Effector memory CD4-positive, alpha-beta T cell (primary cell): Measurements from ENCODE around the gene ZDHHC19.

Source experiments
- DNase-seq, 3 donors: peaks; one replicate each; pipeline ENCODE4 v3.0.0-alpha.2; 2020
- H3K27ac ChIP-seq: 2 replicates; pipeline ENCODE4 v1.7.0; 2013; ENCODE audit warnings: mild to moderate bottlenecking, low read length, moderate library complexity; ENCODE audit not compliant: insufficient read depth, poor library complexity, severe bottlenecking
- H3K27me3 ChIP-seq: replicated peaks from 2 replicates; pipeline ENCODE4 v1.7.0; 2013; ENCODE audit warnings: mild to moderate bottlenecking, low read length; ENCODE audit not compliant: insufficient read depth, control insufficient read depth, poor library complexity, severe bottlenecking
- H3K36me3 ChIP-seq: 2 replicates; pipeline ENCODE4 v1.7.0; 2013; ENCODE audit warnings: mild to moderate bottlenecking, low read length, moderate library complexity; ENCODE audit not compliant: control insufficient read depth, insufficient read depth
- H3K4me1 ChIP-seq: 2 replicates; pipeline ENCODE4 v1.7.0; 2013; ENCODE audit warnings: low read length, mild to moderate bottlenecking; ENCODE audit not compliant: control insufficient read depth, insufficient read depth, poor library complexity, severe bottlenecking
- H3K4me3 ChIP-seq: 2 replicates; pipeline ENCODE4 v1.7.0; 2013; ENCODE audit warnings: low read length, low read depth, mild to moderate bottlenecking; ENCODE audit not compliant: insufficient read depth, poor library complexity, severe bottlenecking
- H3K9me3 ChIP-seq: 2 replicates; pipeline ENCODE4 v1.7.0; 2013; ENCODE audit warnings: mild to moderate bottlenecking, low read length, moderate library complexity; ENCODE audit not compliant: control insufficient read depth

The ZDHHC19 gene

GRCh38 chr3:196238612-196239560 lies 27.7 kb upstream of the ZDHHC19 start:
- Histone ChIP-seq H3K36me3 (peaks cover 52% of the 10 kb centered on the region), H3K27me3 (no peaks in the 10 kb centered on the region), H3K4me3 (no peak overlapping the region), H3K4me1 (no peaks in the 10 kb centered on the region), H3K9me3 (no peaks in the 10 kb centered on the region), H3K27ac (no peak overlapping the region)
- no peak for DNase-seq

DNA sequence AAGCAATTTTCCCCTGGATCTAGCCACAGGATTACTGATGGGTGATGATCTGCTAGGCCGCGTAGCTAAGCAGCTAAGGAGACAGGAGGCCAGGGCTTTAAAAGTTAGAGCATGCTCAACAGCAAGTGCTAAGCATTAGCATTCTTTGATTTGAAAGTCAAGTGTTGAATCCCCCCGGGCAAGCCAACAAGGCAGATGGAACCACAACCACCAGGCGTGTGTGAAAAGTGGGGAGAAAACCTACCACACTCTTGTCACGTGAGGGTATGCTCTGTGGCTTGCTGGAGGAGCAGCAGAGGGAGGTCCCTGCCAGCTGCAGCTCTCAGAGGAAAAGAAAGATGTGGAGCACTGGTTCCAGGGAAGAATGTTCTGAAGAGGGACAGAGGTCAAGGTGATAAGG lies 26.0 kb upstream of the ZDHHC19 start:
- Histone ChIP-seq H3K4me1 (no peaks in the 10 kb centered on the region), H3K36me3 (peaks cover 45% of the 10 kb centered on the region), H3K27me3 (no peaks in the 10 kb centered on the region), H3K9me3 (no peaks in the 10 kb centered on the region), H3K27ac (no peak overlapping the region), H3K4me3 (no peak overlapping the region)
- DNase-seq, result no peak

DNA sequence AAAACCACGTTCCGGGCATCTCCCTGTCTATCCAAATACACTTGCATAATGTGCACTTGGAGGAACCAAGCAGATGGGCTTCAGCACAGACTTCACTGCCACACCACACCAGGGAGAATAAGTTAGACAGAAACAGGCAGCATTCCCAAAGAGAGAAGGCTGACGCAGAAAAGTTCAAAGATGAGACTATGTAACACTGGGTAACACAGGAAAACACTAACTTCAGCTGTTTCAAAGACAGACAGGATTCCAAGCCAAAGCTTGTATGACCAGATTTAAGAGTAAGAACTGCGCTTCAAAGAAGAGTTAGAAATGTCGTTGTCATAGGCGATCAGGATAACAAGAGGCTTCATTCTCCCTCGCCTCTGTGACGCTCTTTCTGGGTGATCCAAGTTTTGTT lies 25.0 kb upstream of the ZDHHC19 start:
- H3K36me3 ChIP-seq, result peaks cover 35% of the 10 kb centered on the region
- DNase-seq, result no peak

DNA sequence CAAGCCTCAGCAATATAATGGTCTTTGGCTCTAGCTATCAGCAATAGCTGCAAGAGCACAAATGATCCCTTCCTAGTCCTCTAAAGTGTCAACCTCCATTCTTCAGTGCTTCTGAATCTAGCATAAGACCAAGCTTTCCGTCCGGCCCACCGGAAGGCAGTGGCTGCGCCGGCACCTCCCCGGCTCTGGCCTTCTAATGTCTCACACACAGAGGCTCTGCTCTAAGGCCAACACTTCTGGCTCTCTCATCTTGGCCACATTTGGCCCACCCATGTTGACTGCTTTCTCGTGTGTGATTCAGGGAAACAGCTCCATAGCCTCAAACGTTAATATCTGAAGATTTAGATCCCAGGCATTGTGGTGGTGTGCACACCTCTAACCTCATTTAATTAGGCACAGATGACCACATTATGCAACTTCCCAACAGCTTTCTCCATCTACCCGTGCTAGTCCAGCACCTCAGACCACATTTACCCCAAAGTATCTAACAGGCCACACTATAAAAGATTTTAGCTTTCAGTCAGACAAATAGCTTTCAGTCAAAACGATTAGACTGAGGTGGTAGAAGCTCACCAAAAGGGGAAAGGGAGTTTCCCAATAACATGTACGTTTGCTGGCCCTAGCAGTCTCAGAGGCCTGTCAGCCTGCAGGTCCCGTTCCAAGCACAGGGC lies 24.4 kb upstream of the ZDHHC19 start:
- H3K36me3 ChIP-seq, result peaks cover 32% of the 10 kb centered on the region
- no peaks in the 10 kb centered on the region for H3K9me3 ChIP-seq

More for the DNA sequence above, 25.0 kb upstream of the ZDHHC19 start:
- Histone ChIP-seq H3K27ac (no peak overlapping the region), H3K9me3 (no peaks in the 10 kb centered on the region), H3K4me1 (no peaks in the 10 kb centered on the region), H3K27me3 (no peaks in the 10 kb centered on the region), H3K4me3 (no peak overlapping the region)

DNA sequence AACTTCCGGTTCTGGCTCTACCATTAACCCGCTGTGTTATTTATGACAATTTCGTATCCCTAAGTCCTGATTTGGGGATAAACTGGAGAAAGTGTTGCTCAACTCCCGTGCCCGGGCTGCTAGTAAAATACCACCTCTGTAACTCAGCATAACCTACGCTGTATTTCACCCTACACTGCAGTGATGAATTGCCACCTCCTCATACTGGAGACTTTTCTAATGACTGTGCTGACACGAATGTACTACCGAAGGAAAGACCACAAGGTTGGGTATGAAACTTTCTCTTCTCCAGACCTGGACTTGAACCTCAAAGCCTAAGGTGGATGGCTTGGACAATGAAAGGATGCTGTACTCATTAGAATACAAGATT lies 21.7 kb upstream of the ZDHHC19 start:
- Histone ChIP-seq H3K27ac (no peak overlapping the region), H3K4me1 (no peaks in the 10 kb centered on the region), H3K4me3 (no peak overlapping the region), H3K36me3 (peaks cover 8% of the 10 kb centered on the region), H3K9me3 (no peaks in the 10 kb centered on the region), H3K27me3 (no peaks in the 10 kb centered on the region)
- no peak for DNase-seq

More for the DNA sequence above, 24.4 kb upstream of the ZDHHC19 start:
- DNase-seq, result no peak
- no peak overlapping the region for H3K27ac ChIP-seq
- no peaks in the 10 kb centered on the region for H3K27me3 ChIP-seq
- H3K4me3 ChIP-seq, result no peak overlapping the region
- no peaks in the 10 kb centered on the region for H3K4me1 ChIP-seq

DNA sequence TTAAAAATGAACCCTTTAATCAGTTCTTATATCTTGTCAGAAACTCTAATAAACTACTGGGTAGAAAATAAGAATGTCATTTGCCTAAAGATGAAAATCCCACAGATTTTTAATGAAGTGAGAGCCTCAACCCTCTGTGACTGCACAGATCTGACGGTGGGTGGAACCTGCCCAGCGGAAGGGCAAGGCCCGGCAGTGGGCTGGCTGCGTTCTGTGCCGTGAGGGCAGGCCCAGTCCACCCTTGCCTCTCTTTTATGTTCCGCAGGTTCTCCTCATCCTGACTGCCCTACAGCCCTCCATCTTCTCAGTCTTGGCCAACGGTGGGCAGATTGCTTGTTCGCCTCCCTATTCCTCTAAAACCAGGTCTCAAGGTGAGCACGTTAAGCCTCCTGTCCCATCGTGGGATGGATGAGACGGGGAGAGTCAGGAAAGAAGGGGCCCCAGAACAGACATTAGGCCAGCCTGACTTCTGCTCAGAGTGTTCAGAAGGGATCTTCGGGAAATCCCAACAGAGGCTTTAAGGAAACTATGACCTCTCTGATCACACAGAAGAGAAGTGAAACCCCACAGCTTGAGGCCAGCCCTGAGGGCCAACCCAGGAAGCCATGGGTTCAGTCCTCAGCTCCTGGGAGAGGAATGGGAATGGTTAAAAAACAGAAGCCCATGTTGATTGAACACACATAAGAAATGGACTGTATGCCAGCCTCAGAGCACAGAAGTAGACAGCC lies 21.1 kb upstream of the ZDHHC19 start:
- no peak for DNase-seq
- H3K9me3 ChIP-seq, result no peaks in the 10 kb centered on the region
- H3K4me1 ChIP-seq, result no peaks in the 10 kb centered on the region
- H3K36me3 ChIP-seq, result peaks cover 2% of the 10 kb centered on the region
- no peak overlapping the region for H3K4me3 ChIP-seq
- no peaks in the 10 kb centered on the region for H3K27me3 ChIP-seq
- no peak overlapping the region for H3K27ac ChIP-seq

DNA sequence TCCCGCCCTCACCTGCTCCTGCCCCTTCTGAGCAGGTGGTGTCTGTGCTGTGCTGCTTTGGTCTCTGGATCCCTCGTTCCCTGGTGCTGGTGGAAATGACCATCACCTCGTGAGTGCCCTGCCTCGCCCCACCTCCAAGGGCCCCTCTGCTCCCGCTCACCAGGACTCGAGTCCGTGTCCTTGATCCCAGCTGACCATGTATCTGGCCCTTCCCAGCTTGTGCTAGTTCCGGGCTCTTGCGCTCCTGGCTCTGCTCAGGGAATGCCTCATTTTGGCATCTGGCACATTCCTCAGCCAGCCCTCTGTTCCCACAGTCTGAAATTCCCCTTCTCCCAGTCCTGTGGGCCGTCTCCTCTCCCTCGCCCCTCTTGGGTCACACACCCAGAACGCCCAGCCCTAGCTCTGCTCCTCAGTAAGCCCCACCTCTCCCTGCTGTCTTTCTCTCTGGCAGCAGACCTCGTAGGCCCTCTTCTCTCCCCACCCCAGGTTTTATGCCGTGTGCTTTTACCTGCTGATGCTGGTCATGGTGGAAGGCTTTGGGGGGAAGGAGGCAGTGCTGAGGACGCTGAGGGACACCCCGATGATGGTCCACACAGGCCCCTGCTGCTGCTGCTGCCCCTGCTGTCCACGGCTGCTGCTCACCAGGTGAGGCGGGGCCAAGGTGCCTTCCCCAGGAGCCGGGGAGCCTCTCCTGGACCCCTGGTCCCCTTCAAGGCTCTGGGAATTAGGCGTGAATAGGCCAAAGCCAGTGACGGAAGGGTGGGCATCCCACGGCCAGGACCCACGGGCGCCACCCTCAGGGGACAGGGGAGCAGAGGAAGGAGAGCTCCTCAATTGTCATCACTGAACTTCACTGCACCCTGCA lies 16.7 kb upstream of the ZDHHC19 start:
- Histone ChIP-seq H3K27ac (no peak overlapping the region), H3K36me3 (no peaks in the 10 kb centered on the region), H3K4me3 (no peak overlapping the region), H3K27me3 (no peaks in the 10 kb centered on the region), H3K9me3 (no peaks in the 10 kb centered on the region), H3K4me1 (no peaks in the 10 kb centered on the region)
- DNase-seq, result no peak

DNA sequence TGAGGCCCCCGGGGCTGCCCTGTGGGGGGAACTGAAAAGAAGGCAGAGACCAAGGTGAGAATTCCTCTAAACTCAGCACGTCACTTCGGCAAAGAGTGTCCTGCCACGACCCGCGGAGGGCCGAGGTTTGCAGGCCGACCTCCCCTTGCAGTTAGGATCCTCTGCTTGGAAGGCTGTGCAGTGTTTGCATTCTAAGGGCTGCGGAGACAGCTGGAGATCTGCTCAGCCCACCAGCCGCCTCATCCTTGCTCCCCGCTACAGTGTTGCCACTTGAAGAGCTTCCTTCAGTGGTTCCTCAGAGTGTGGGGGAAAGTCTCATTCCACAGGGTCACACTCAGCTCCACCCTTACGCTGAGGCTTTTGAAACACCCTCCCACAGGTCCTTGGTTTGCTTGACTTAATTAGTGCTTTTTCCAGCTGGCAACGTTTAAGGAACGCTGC lies 15.9 kb upstream of the ZDHHC19 start:
- no peak overlapping the region for H3K27ac ChIP-seq
- H3K27me3 ChIP-seq, result no peaks in the 10 kb centered on the region
- no peak for DNase-seq
- H3K4me3 ChIP-seq, result no peak overlapping the region
- H3K4me1 ChIP-seq, result no peaks in the 10 kb centered on the region
- H3K9me3 ChIP-seq, result no peaks in the 10 kb centered on the region
- H3K36me3 ChIP-seq, result no peaks in the 10 kb centered on the region

- no peaks in the 10 kb centered on the region for H3K27me3 ChIP-seq
- H3K4me1 ChIP-seq, result no peaks in the 10 kb centered on the region
- H3K36me3 ChIP-seq, result no peaks in the 10 kb centered on the region
- H3K27ac ChIP-seq, result no peak overlapping the region
- H3K4me3 ChIP-seq, result no peak overlapping the region
- no peaks in the 10 kb centered on the region for H3K9me3 ChIP-seq
- DNase-seq, result no peak
These were observed 14.7 kb upstream of the ZDHHC19 start for GRCh38 chr3:196225763-196226364.
